Psoas muscle (tissue), 8 donors: ENCODE data around the gene SRRM2. TPM values are rescaled to one million over a fixed set of nuclear protein-coding genes. Genes with fewer than 3 reads are reported as not detected.
A peak's percentile ranks its signal among the peaks of the same experiment; 100 is the strongest.

Source experiments
- ATAC-seq, 4 donors: fragments of 200-7000 bp; cut with Tn5 transposase; one replicate each; pipeline ENCODE4 v1.9.1; 2020; ENCODE audit warnings: moderate library complexity in 3 of 4, mild to moderate bottlenecking in 2 of 4
- DNase-seq, 2 donors: peaks; one replicate each; pipeline ENCODE4 v3.0.0-alpha.2; 2020
- H3K27ac ChIP-seq: fragments of 200-600 bp; one replicate; pipeline ENCODE4 v1.8.0; 2022
- H3K27me3 ChIP-seq, 3 donors: fragments of 200-600 bp in 1 of 3; one replicate each; pipeline versions ENCODE4 v1.6.1 to v1.8.0; 2013 to 2022; ENCODE audit warnings: low read length in 2 of 3, mild to moderate bottlenecking in 2 of 3, moderate library complexity in 1 of 3; ENCODE audit not compliant: insufficient read depth in 3 of 3
- H3K36me3 ChIP-seq, 2 donors: fragments of 200-600 bp in 1 of 2; one replicate each; pipeline versions ENCODE4 v1.6.1 to v1.8.0; 2013 to 2022; ENCODE audit warnings: low read depth in 1 of 2, mild to moderate bottlenecking in 1 of 2, moderate library complexity in 1 of 2; ENCODE audit not compliant: insufficient read depth in 1 of 2
- H3K4me1 ChIP-seq: fragments of 200-600 bp; one replicate; pipeline ENCODE4 v1.8.0; 2022
- H3K4me3 ChIP-seq: fragments of 200-600 bp; one replicate; pipeline ENCODE4 v1.8.0; 2022; ENCODE audit warnings: mild to moderate bottlenecking
- H3K9me3 ChIP-seq: fragments of 200-600 bp; one replicate; pipeline ENCODE4 v1.8.0; 2022
- CTCF ChIP-seq: fragments of 200-600 bp; IDR thresholded peaks from one replicate; pipeline ENCODE4 v1.8.0; 2022; ENCODE audit warnings: antibody characterized with exemption
- WGBS, 3 donors: extraction: QIAGEN DNeasy Blood & Tissue Kit; methylation state at CpG; one replicate each; pipeline versions ENCODE4 v1.1.6 to v1.1.7; 2013; 5-methylcytosine and 5-hydroxymethylcytosine counted together
- intact Hi-C, 2 donors: fragments of 100-400 bp; cut with DNase I; formaldehyde crosslinking; loops; one replicate each; pipeline versions ENCODE4 v1.11.0 to v1.14.2; 2022
- polyA plus RNA-seq, 3 donors: library from polyadenylated mRNA; stranded (reverse); fragments of 200-250 nt; gene quantifications; one replicate each; pipeline ENCODE4 v1.2.3, GENCODE V29; 2013
- total RNA-seq, 4 donors: library from RNA; stranded (reverse); fragmentation: NEBNext Ultra II Directional in 2 of 4; extraction: Animal tissue kit (Norgen Biotek cat#: 25700) in 2 of 4; gene quantifications; one replicate each; pipeline versions ENCODE4 v1.2.1 to v1.2.4, GENCODE V29; 2021 to 2023
- donor health status: healthy with polysubstance abuse.
- donor health status: DM: no; HTN: no; CAD: no; lungs with moderate emphysema.
- donor health status: Bipolar disorder and iron deficiency.
- donor health status: healthy.
- donor health status: DM: yes; HTN: yes; CAD: no.
- donor health status: DM: no; HTN: no; CAD: no.
- donor health status: DM: no; HTN: no; CAD: no.
- donor health status: DM: yes; HTN: yes; CAD: no.

SRRM2 gene
- total and polyA plus RNA-seq, 7 donors, result 183 to 413 (median 277) TPM

DNA sequence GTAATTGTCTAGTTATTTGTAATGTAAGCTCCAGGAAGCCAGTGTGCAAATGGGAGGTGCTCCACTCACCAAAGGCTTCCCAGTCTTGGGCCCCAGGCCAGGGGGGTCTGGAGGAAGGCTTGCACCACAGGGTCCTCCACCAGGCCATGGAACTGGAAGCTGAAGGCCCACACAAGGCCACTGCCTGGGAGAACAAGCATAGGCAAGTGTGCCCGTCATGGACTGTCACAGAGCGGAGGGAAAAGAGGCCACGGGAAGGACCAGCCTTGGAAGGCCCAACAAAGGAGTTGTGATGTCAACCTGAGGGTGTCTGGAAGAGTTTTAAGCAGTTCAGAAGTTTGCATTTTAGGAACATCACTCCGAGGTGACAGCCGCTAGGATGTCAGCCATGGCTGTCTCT is 3.0 kb upstream of the SRRM2 start:
- ATAC-seq (no peak), DNase-seq (no peak)
- intact Hi-C loops, result no loop called here
- no peaks in the 10 kb centered on the region for H3K27me3 ChIP-seq
- no peak for TF ChIP-seq CTCF
- no peak overlapping the region for H3K27ac ChIP-seq
- H3K4me1 ChIP-seq, result peaks cover 12% of the 10 kb centered on the region
- peaks cover 0 to 6% of the 10 kb centered on the region in 2 donors for H3K36me3 ChIP-seq
- no peak overlapping the region for H3K4me3 ChIP-seq
- WGBS, 3 donors, result 95 to 99% (median 96%) methylated on average over 5 of the region's 5 CpGs
- no peaks in the 10 kb centered on the region for H3K9me3 ChIP-seq

- WGBS, 3 donors, result 92 to 95% (median 92%) methylated on average over 6 of the region's 6 CpGs
- DNase-seq (no peak), ATAC-seq (no peak)
- H3K4me1 ChIP-seq, result peaks cover 17% of the 10 kb centered on the region
- peaks cover 0 to 6% of the 10 kb centered on the region in 2 donors for H3K36me3 ChIP-seq
- no peaks in the 10 kb centered on the region for H3K27me3 ChIP-seq
- no peaks in the 10 kb centered on the region for H3K9me3 ChIP-seq
- H3K4me3 ChIP-seq, result no peak overlapping the region
- intact Hi-C loops, result no loop called here
- TF ChIP-seq CTCF, result no peak
- H3K27ac ChIP-seq, result no peak overlapping the region
Observed at GRCh38 chr16:2749936-2750335, 2.5 kb upstream of the SRRM2 start.

DNA sequence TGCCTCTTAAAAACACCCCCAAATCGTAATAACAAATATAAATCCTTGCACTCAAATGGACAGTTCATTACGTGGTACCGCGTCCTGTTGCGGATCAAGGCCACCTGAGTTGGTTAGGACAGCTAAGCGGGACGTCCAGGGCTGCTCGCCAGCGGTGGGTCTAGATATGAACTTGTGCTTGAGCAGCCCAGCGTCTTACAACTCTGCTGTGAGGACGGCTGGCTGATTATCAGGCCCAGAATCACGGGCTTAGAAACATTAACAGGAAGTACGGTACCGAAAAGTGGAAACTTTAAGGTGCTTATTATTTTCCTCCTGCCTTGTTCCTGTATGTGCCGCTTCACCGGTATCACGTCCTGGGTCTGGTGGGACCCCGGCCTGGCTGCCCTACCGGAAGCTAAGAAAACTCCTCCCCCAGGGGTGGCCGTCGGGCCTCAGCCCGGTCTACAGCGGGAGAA is 832 bp upstream of the SRRM2 start:
- ATAC-seq, result no peak
- Histone ChIP-seq H3K27ac (peak overlapping the region; percentile 97), H3K4me1 (peaks cover 34% of the 10 kb centered on the region), H3K36me3 (peaks cover 0 to 12% of the 10 kb centered on the region in 2 donors), H3K27me3 (no peaks in the 10 kb centered on the region), H3K9me3 (no peaks in the 10 kb centered on the region), H3K4me3 (peak overlapping the region; percentile 96)
- no peak for TF ChIP-seq CTCF
- no peak for DNase-seq
- intact Hi-C loops, result no loop called here
- 51 to 60% (median 51%) methylated on average over 23 of the region's 23 CpGs for WGBS, 3 donors

- Histone ChIP-seq H3K27ac (peak overlapping the region; percentile 97), H3K27me3 (no peaks in the 10 kb centered on the region), H3K4me3 (peak overlapping the region; percentile 96), H3K36me3 (peaks cover 0 to 27% of the 10 kb centered on the region in 2 donors), H3K4me1 (peaks cover 47% of the 10 kb centered on the region), H3K9me3 (no peaks in the 10 kb centered on the region)
- WGBS, 3 donors, result 0 to 1% (median 1%) methylated on average over 38 to 78 of the region's 82 CpGs
- peak; percentile 90 to 95 for DNase-seq
- TF ChIP-seq CTCF, result no peak
- ATAC-seq, result peak; percentile 81 to 87 (median 86)
- intact Hi-C loops, result no loop called here
Observed at GRCh38 chr16:2752850-2753732, 653 bp downstream of the SRRM2 start.
